Measurements from ENCODE around the gene PKM. TPM values are rescaled to one million over a fixed set of nuclear protein-coding genes. Genes with fewer than 3 reads are reported as not detected.
"Not testable (repeated sequence)": the region's sequence is repeated elsewhere in the genome, so short reads cannot be mapped to it uniquely, and the experiment has no call there.

PKM gene
- total RNA-seq, 2 experiments from 2014 or later: 2,479 to 3,112 TPM

DNA sequence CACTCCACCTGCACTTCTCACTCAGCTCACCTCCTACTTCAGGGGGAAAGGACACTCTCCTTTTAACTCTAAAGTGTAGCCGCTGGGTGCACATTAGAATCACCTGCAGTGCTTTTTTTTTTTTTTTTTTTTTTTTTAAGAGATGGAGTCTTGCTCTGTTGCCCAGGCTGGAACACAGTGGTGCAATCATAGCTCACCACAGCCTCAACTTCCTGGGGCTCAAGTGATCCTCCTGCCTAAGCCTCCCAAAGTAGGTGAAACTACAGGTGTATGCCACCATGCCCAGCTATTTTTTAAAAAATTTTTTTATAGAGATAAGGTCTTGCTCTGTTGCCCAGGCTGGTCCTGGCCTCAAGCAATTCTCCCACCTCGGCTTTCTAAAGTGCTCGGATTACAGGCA, 54.2 kb downstream of the PKM start:
- H3K27ac Mint-ChIP-seq: no peak overlapping the region
- DNase-seq (no peak), ATAC-seq (no peak)
- no peak overlapping the region for H3K4me3 Mint-ChIP-seq
- ChIA-PET POLR2A (no interaction called here), CTCF (no interaction called here)
- no peaks in the 10 kb centered on the region for H3K9me3 Mint-ChIP-seq (ENCODE audit: low read depth)
- no peaks in the 10 kb centered on the region for H3K36me3 Mint-ChIP-seq (ENCODE audit: low read depth)
- no peaks in the 10 kb centered on the region for H3K4me1 Mint-ChIP-seq
- peaks cover 8% of the 10 kb centered on the region for H3K27me3 Mint-ChIP-seq
- intact Hi-C loops (cut with DNase I, micrococcal nuclease): no loop called here

GRCh38 chr15:72176159-72176558, 54.8 kb downstream of the PKM start:
- Mint-ChIP-seq H3K27me3 (peaks cover 3% of the 10 kb centered on the region), H3K4me1 (no peaks in the 10 kb centered on the region), H3K27ac (no peak overlapping the region), H3K9me3 (ENCODE audit: low read depth) (no peaks in the 10 kb centered on the region), H3K4me3 (no peak overlapping the region), H3K36me3 (ENCODE audit: low read depth) (no peaks in the 10 kb centered on the region)
- ChIA-PET POLR2A (no interaction called here), CTCF (interaction anchor here (0.7 kb wide), 3 partner anchors 27 to 1393 kb away, joined by 3 read pairs; no protein-coding TSS in a partner anchor)
- no peak for ATAC-seq
- intact Hi-C loops (cut with DNase I, micrococcal nuclease): no loop called here
- no peak for DNase-seq

GRCh38 chr15:72175186-72176044, 55.6 kb downstream of the PKM start:
- DNase-seq: no peak
- ChIA-PET POLR2A (no interaction called here), CTCF (interaction anchor here (0.7 kb wide), 3 partner anchors 28 to 1394 kb away, joined by 3 read pairs; no protein-coding TSS in a partner anchor)
- ATAC-seq: no peak
- Mint-ChIP-seq H3K36me3 (ENCODE audit: low read depth) (no peaks in the 10 kb centered on the region), H3K9me3 (ENCODE audit: low read depth) (no peaks in the 10 kb centered on the region), H3K4me1 (no peaks in the 10 kb centered on the region), H3K4me3 (no peak overlapping the region), H3K27me3 (no peaks in the 10 kb centered on the region), H3K27ac (no peak overlapping the region)
- intact Hi-C loops (cut with DNase I, micrococcal nuclease): no loop called here

GRCh38 chr15:72174551-72175165, 56.3 kb downstream of the PKM start:
- no peak for ATAC-seq
- POLR2A ChIA-PET: no interaction called here
- intact Hi-C loops (cut with DNase I, micrococcal nuclease): no loop called here
- no peaks in the 10 kb centered on the region for H3K36me3 Mint-ChIP-seq (ENCODE audit: low read depth)
- CTCF ChIA-PET: no interaction called here
- no peak overlapping the region for H3K4me3 Mint-ChIP-seq
- DNase-seq: no peak
- H3K9me3 Mint-ChIP-seq (ENCODE audit: low read depth): no peaks in the 10 kb centered on the region
- H3K27ac Mint-ChIP-seq: no peak overlapping the region
- H3K27me3 Mint-ChIP-seq: no peaks in the 10 kb centered on the region
- H3K4me1 Mint-ChIP-seq: no peaks in the 10 kb centered on the region

DNA sequence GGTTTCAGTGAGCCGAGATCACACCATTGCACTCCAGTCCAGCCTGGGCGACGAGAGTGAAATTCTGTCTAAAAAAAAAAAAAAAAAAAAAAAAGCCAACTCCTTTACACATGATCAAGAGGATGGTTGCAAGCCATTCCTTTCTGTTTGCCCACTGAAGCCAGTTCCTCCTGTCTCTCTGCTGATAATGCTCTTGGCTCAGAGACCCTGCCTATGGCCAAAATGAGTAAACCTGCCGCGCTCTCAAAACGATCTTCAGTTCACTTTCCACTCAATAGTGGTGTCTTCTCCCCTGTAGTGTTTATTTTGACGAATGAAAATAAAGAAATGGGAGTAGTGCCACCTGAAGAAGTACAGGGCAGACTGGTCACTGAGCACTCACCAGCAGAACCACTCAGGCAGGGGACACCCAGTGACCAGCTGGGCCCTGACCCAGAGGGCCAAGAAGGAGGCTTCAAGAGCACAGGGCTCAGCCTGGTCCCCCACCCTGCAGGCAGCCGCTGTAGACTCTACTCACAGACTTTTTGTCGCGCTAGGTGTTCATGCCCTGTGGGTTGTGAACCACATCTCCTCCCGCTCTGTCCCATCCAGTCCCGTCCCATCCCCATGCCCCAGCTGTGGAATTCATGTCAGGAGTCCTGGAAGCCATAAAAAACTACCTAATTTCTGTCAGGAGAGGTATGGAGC, 57.0 kb downstream of the PKM start:
- no peaks in the 10 kb centered on the region for H3K36me3 Mint-ChIP-seq (ENCODE audit: low read depth)
- no peak overlapping the region for H3K4me3 Mint-ChIP-seq
- intact Hi-C loops (cut with DNase I, micrococcal nuclease): no loop called here
- ATAC-seq: no peak
- POLR2A ChIA-PET: no interaction called here
- H3K27me3 Mint-ChIP-seq: no peaks in the 10 kb centered on the region
- no peak for DNase-seq
- CTCF ChIA-PET: no interaction called here
- no peaks in the 10 kb centered on the region for H3K9me3 Mint-ChIP-seq (ENCODE audit: low read depth)
- H3K4me1 Mint-ChIP-seq: no peaks in the 10 kb centered on the region
- no peak overlapping the region for H3K27ac Mint-ChIP-seq

GRCh38 chr15:72173401-72173800, 57.6 kb downstream of the PKM start:
- ChIA-PET CTCF (no interaction called here), POLR2A (no interaction called here)
- H3K4me1 Mint-ChIP-seq: no peaks in the 10 kb centered on the region
- ATAC-seq: no peak
- intact Hi-C loops (cut with DNase I, micrococcal nuclease): no loop called here
- no peaks in the 10 kb centered on the region for H3K36me3 Mint-ChIP-seq (ENCODE audit: low read depth)
- H3K9me3 Mint-ChIP-seq (ENCODE audit: low read depth): no peaks in the 10 kb centered on the region
- H3K27ac Mint-ChIP-seq: no peak overlapping the region
- no peak overlapping the region for H3K4me3 Mint-ChIP-seq
- DNase-seq: no peak
- H3K27me3 Mint-ChIP-seq: no peaks in the 10 kb centered on the region

DNA sequence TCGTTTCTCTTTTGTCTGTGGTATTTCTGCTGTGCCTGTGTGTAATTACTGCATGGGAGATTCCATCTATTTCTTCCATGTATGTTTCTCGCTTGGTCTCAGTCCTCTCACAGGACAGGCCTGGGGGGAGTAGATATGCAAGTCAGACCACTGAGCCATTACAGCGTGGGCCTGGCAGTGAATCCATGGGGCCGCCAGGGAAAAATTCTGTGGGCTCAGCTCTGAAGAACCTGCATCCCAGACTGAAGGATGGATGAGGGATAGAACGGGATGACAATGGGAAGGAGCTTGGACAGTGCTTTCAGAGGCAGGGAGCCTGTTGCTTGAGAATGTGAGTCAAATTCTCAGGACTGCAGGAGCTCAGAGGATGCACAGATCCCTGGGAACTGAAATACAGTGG, 58.2 kb downstream of the PKM start:
- H3K9me3 Mint-ChIP-seq (ENCODE audit: low read depth): no peaks in the 10 kb centered on the region
- no peak overlapping the region for H3K4me3 Mint-ChIP-seq
- ATAC-seq (no peak), DNase-seq (no peak)
- ChIA-PET CTCF (no interaction called here), POLR2A (no interaction called here)
- no peaks in the 10 kb centered on the region for H3K36me3 Mint-ChIP-seq (ENCODE audit: low read depth)
- H3K27me3 Mint-ChIP-seq: no peaks in the 10 kb centered on the region
- intact Hi-C loops (cut with DNase I, micrococcal nuclease): no loop called here
- H3K27ac Mint-ChIP-seq: no peak overlapping the region
- peaks cover 4% of the 10 kb centered on the region for H3K4me1 Mint-ChIP-seq

- H3K4me1 Mint-ChIP-seq; H3K27ac Mint-ChIP-seq; ATAC-seq; POLR2A ChIA-PET; intact Hi-C loops (cut with DNase I, micrococcal nuclease); DNase-seq; H3K4me3 Mint-ChIP-seq; H3K36me3 Mint-ChIP-seq (ENCODE audit: low read depth); H3K9me3 Mint-ChIP-seq (ENCODE audit: low read depth); H3K27me3 Mint-ChIP-seq: not testable (repeated sequence)
- CTCF ChIA-PET: interaction anchor here (1.0 kb wide), 1 partner anchor 26 kb away, joined by 3 read pairs; no protein-coding TSS in a partner anchor
Observed at GRCh38 chr15:72171978-72172377, 59.0 kb downstream of the PKM start.

DNA sequence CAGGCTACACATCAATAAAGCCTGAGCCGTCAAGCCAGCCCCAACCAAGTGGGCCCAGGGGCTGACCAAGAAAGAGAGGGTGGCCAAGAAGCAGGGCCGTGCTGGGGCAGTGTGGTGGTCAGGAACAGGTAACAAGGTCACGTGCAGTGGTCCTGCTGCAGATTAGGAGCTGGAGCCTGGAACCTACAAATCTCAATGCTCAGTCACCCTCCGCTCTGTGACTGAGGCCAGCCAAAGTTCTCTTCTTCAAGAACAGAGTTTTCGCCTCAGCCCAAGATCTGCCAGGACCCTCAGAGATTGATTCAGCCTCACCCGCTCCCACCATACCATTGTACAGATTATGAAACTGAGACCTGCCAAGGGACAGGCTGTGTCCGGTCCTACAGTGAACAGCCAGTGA, 60.3 kb downstream of the PKM start:
- Mint-ChIP-seq H3K4me1 (peaks cover 4% of the 10 kb centered on the region), H3K36me3 (ENCODE audit: low read depth) (no peaks in the 10 kb centered on the region), H3K27ac (no peak overlapping the region), H3K27me3 (no peaks in the 10 kb centered on the region), H3K4me3 (no peak overlapping the region), H3K9me3 (ENCODE audit: low read depth) (no peaks in the 10 kb centered on the region)
- ChIA-PET POLR2A (no interaction called here), CTCF (interaction anchor here (1.5 kb wide), 1 partner anchor 389 kb away, joined by 3 read pairs; no protein-coding TSS in a partner anchor)
- ATAC-seq: no peak
- no peak for DNase-seq
- intact Hi-C loops (cut with DNase I, micrococcal nuclease): no loop called here

DNA sequence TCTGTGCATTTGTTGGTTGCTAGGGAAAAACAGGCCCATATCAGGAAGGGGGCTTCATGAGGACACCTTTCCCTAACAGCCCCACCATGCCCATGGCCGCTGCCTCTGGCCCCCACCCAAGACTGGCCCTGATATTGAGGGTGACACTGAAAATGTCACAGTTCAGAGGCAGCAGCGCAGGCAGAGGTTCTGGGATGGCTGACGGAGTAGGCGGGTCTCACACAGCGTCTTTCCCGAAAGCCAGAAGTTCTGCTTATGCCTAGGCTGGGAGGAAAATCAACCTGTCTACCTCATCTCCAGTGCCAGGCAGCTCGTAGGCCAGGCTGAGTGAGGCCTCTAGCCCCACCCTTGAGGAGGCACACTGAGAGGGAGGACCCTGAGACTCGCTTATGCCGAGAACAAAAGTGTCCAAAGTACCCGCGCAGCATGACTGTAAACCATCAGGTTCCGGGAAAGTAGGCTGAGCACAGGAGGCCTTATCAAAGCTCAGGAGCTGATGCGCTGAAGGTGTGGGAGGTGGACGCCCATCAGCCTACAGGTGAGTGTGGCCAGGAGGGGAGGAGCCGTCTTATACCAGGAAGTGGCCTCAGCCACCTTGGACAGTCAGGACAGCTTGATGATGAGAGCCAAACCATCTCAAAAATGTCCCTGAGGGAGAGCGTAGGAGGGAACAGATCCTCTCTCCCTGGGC, 60.9 kb downstream of the PKM start:
- DNase-seq (no peak), ATAC-seq (no peak)
- Mint-ChIP-seq H3K27ac (no peak overlapping the region), H3K27me3 (no peaks in the 10 kb centered on the region), H3K4me1 (peaks cover 4% of the 10 kb centered on the region), H3K36me3 (ENCODE audit: low read depth) (no peaks in the 10 kb centered on the region), H3K9me3 (ENCODE audit: low read depth) (no peaks in the 10 kb centered on the region), H3K4me3 (no peak overlapping the region)
- intact Hi-C loops (cut with DNase I, micrococcal nuclease): no loop called here
- POLR2A ChIA-PET: no interaction called here
- CTCF ChIA-PET: interaction anchor here (0.6 to 1.5 kb wide), 2 partner anchors 389 to 426 kb away, joined by 3 to 4 read pairs; no protein-coding TSS in a partner anchor

GRCh38 chr15:72169236-72169920, 61.6 kb downstream of the PKM start:
- no peaks in the 10 kb centered on the region for H3K36me3 Mint-ChIP-seq (ENCODE audit: low read depth)
- no peak overlapping the region for H3K27ac Mint-ChIP-seq
- no peak overlapping the region for H3K4me3 Mint-ChIP-seq
- ChIA-PET CTCF (interaction anchor here (0.6 to 1.5 kb wide), 2 partner anchors 388 to 426 kb away, joined by 3 to 4 read pairs; no protein-coding TSS in a partner anchor), POLR2A (no interaction called here)
- DNase-seq (no peak), ATAC-seq (no peak)
- intact Hi-C loops (cut with DNase I, micrococcal nuclease): no loop called here
- H3K27me3 Mint-ChIP-seq: no peaks in the 10 kb centered on the region
- no peaks in the 10 kb centered on the region for H3K9me3 Mint-ChIP-seq (ENCODE audit: low read depth)
- H3K4me1 Mint-ChIP-seq: peaks cover 4% of the 10 kb centered on the region

Data from activated CD4-positive, alpha-beta T cell treated with anti-CD3 and anti-CD28 coated beads for 36 hours (primary cell).